Epithelial cell of esophagus (primary cell): ENCODE measurements around the gene ABHD12B.

Experiments used
- DNase-seq: peaks from one replicate; pipeline ENCODE4 v3.0.0; 2010; ENCODE audit warnings: low read depth
- H3K4me3 ChIP-seq: 2 replicates; pipeline ENCODE4 v1.5.1; 2011; ENCODE audit warnings: mild to moderate bottlenecking, low read length, control low read depth
- CTCF ChIP-seq: IDR thresholded peaks from 2 replicates; pipeline ENCODE4 v1.5.1; 2011; ENCODE audit warnings: low read depth, mild to moderate bottlenecking, low read length, control low read depth, inconsistent platforms; ENCODE audit not compliant: insufficient read depth; ENCODE audit errors: missing control alignments

ABHD12B gene

GRCh38 chr14:50951032-50951431 lies 79.2 kb downstream of the ABHD12B start:
- H3K4me3 ChIP-seq: no peak overlapping the region
- DNase-seq: no peak

GRCh38 chr14:50953502-50953901 lies 81.6 kb downstream of the ABHD12B start:
- H3K4me3 ChIP-seq: no peak overlapping the region
- DNase-seq: no peak
- no peak for TF ChIP-seq CTCF

More at GRCh38 chr14:50951032-50951431, 79.2 kb downstream of the ABHD12B start:
- TF ChIP-seq CTCF: no peak
